ENCODE results near the gene OBSCN. TPM values are rescaled to one million over a fixed set of nuclear protein-coding genes. Genes with fewer than 3 reads are reported as not detected.
A peak's percentile ranks its signal among the peaks of the same experiment; 100 is the strongest.
"Not testable (repeated sequence)": the region's sequence is repeated elsewhere in the genome, so short reads cannot be mapped to it uniquely, and the experiment has no call there.

Gene OBSCN
- total RNA-seq, 1 experiment from 2014 or later = 14.3 TPM

DNA sequence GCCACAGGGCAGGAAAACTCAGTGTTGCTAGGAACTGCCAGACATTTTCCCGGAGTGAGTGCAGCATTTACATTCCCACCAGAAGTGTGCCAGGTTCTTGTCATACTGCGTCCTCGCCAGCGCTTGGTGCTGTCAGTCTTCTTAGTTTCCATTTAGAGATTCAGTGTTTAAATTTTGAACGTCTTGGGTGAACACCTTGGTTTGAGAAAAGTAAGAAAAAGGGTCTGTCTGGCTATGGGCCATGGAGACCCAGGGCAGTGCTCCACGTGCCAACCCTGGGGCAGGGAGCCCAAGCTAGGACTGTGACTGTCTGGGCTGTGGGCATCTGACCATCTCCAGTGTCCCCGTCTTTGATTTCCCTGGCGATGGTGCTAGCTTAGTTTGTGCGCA is 26.2 kb upstream of the OBSCN start:
- no peak for DNase-seq (ENCODE audit: extremely low read depth, low read depth)

GRCh38 chr1:228182296-228183030 is 25.4 kb upstream of the OBSCN start:
- no peak for DNase-seq (ENCODE audit: extremely low read depth, low read depth)

- no peak for DNase-seq (ENCODE audit: extremely low read depth, low read depth)
Observed at GRCh38 chr1:228184152-228184551, 23.7 kb upstream of the OBSCN start.

DNA sequence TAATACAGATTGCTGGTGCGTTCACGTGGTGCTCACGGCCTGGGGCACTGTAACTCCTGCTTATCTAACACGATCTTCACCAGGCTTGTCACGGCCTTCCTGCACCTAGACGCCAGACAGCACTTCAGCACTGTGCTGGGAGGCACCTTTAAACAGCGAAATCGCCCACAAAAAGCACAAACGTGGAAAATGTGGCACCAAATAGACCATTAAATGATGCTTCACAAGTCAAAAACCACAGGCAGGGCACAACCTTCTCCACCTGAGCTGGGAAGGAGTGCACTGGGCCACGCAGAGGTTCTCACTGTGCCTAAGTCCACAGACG is 22.2 kb upstream of the OBSCN start:
- DNase-seq (ENCODE audit: extremely low read depth, low read depth) = no peak

GRCh38 chr1:228188249-228188648 is 19.6 kb upstream of the OBSCN start:
- not testable (repeated sequence) for DNase-seq (ENCODE audit: extremely low read depth, low read depth)

GRCh38 chr1:228190182-228190581 is 17.7 kb upstream of the OBSCN start:
- DNase-seq (ENCODE audit: extremely low read depth, low read depth) = no peak

GRCh38 chr1:228190778-228191177 is 17.1 kb upstream of the OBSCN start:
- DNase-seq (ENCODE audit: extremely low read depth, low read depth) = no peak

GRCh38 chr1:228194436-228194835 is 13.4 kb upstream of the OBSCN start:
- DNase-seq (ENCODE audit: extremely low read depth, low read depth) = no peak

GRCh38 chr1:228194921-228195812 is 12.7 kb upstream of the OBSCN start:
- no peak for DNase-seq (ENCODE audit: extremely low read depth, low read depth)

DNA sequence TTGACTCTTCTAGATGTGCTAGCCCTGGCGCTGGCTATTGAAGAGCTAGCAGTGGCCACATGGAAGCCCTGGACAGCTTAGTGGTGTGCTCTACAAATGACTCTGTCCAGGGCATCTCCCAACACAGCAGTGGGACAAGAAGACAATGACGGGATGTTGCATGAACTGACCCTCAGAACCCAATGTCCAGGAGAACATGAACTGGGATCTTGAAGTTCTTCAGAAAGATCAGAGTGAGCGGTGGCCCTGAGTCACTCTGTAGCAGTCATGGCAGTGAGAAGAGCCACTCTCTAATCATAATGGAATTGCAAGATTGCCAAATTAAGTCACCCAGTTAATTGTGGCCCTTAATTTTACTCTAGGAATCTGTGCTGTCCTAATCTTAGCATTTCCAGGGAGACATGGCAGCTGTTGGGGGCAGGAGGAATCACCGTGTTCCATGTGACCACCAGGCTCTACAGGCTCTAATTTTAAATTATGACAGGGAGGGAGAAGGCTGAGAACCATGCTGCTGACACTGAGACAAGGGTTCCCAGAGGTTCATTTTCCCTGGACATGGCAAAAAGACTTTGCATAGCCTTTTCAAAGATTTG is 10.2 kb upstream of the OBSCN start:
- DNase-seq (ENCODE audit: extremely low read depth, low read depth) = no peak

DNA sequence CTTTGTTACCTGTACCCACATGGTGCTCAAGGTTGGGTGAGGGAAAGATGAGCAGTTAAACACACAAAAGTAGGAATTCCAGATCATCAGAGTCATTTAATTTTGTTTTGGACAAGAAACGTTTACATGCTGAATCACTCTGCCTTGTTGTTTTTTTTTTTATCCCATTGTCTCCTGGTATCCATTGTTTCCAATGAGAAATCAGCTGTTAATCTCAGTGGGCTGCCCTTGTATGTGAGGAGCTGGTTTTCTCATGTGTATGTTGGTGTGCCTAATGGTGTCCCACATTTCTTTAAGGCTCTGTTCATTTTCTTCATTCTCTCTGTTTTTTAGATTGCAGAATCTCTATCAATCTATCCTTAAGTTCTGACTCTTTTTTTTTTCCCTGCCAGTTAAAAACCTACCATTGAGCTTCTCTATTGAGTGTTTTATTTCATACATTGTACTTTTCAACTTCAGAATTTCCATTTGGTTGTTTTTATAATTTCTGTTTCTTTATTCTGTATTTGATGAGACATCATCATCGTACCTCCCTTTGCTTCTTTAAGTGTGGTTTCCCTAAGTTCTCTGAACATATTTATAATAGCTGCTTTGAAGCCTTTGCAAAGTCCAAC is 8.8 kb upstream of the OBSCN start:
- no peak for DNase-seq (ENCODE audit: extremely low read depth, low read depth)

- DNase-seq (ENCODE audit: extremely low read depth, low read depth) = no peak
Observed at GRCh38 chr1:228204958-228205357, 2.9 kb upstream of the OBSCN start.

GRCh38 chr1:228205526-228206436 is 2.1 kb upstream of the OBSCN start:
- DNase-seq (ENCODE audit: extremely low read depth, low read depth) = no peak

- DNase-seq (ENCODE audit: extremely low read depth, low read depth) = no peak
Observed at GRCh38 chr1:228206582-228207351, 1.1 kb upstream of the OBSCN start.

- DNase-seq (ENCODE audit: extremely low read depth, low read depth) = no peak
Observed at GRCh38 chr1:228207381-228207810, 448 bp upstream of the OBSCN start.

- no peak for DNase-seq (ENCODE audit: extremely low read depth, low read depth)
Observed at GRCh38 chr1:228208831-228209551, 1.1 kb downstream of the OBSCN start.

- no peak for DNase-seq (ENCODE audit: extremely low read depth, low read depth)
Observed at GRCh38 chr1:228209657-228210056, 1.8 kb downstream of the OBSCN start.

DNA sequence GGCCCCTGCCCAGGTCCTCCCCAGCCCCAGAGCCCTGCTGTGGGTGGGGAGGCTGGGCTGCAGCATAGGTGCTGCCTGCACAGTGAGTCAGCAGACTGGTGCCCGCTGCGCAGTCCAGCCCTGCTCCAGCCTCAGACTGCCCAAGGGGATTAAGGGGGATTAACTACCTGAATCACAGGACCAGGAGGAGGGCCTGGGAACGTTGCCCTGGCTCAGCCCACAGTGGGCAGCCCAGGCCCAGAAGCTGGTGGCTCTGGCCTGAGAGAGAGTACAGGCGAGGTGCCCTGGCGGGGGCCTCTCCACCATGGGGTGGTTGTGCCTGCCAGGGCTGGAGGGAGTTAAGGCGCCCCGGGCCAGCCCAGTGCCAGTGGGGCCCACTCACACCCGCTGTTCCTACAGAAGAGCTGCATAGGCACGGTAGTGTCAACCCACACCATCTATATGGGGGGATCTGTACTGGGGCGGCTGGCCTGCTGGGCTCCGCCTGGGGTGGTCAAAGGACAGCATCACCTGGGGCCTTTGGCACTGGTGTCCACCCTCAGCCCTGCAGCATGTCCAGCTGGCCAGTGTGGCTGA is 2.3 kb downstream of the OBSCN start:
- DNase-seq (ENCODE audit: extremely low read depth, low read depth) = peak; percentile 63
